ENCODE data around the gene ZNF417. TPM values are rescaled to one million over a fixed set of nuclear protein-coding genes. Genes with fewer than 3 reads are reported as not detected.

Gene ZNF417
- total and polyA plus RNA-seq, 2 of the 13 experiments (the other 11 are each of a cell fraction or from before 2014, with no cell fraction given): 2.9 to 13.7 TPM

DNA sequence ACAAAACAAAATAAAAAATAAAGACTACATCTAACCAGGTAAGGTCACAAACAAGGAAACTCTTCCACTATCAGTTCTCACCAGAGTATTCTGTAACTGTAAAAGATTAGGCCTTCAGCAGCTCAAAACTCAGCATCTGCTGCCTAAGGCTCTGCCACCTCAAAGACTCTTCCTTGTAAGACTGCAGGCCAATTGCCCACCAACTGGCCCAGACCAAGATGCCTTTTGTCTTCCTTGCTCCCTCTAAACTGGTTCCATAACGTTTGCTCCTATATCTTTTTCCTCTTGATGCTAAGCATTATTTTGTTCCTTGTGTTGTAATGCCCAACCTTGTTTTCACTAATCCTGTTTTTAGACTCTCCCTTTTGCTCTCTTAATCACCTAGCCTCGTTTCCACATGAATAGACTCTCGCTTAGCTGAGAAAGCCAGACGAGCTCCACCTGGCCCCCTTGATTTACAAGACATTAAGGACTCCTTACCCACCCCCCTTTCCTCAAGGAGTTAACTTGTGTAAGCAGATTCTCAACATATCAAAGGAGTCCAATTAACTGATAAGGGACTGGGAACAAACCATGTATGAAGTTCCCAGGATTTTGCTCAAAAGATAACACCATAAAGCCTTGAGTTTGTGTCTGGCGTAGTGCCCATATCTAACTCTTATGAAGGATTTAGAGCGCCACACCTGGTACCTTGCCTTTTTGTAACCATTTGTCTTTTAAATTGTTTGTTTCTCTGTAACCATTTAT, 29.0 kb downstream of the ZNF417 start:
- ChIA-PET POLR2A (no interaction called here), CTCF (ENCODE audit: low intra/inter-chr PET ratio, low total read pairs) (no interaction called here)
- in situ Hi-C loops (cut with HindIII; ENCODE audit: extremely low pct_ligation_motif_present, low pct_unique_long_range_greater_than_20kb) (no loop called here), intact Hi-C loops (cut with micrococcal nuclease; ENCODE audit: unreplicated experiment) (no loop called here)
- ATAC-seq (no peak), DNase-seq (ENCODE audit: low spot score) (no peak), FAIRE-seq (no peak)
- Histone ChIP-seq H3K79me2 (ENCODE audit: insufficient read depth, low read length) (no peaks in the 10 kb centered on the region), H3K9me3 (ENCODE audit: low read length) (no peaks in the 10 kb centered on the region), H3K36me3 (replicated peaks in 1 of 2; ENCODE audit: control insufficient read depth in 1 of 2, insufficient read depth in 2 of 2, low read length in 2 of 2) (no peaks in the 10 kb centered on the region), H3K4me3 (replicated peaks in 1 of 3; ENCODE audit: insufficient read depth in 1 of 3, low read depth in 2 of 3, low read length in 3 of 3) (no peak overlapping the region), H3K27ac (ENCODE audit: extremely low read length, insufficient read depth, low read length) (no peak overlapping the region), H4K20me1 (ENCODE audit: insufficient read depth, low read length) (no peaks in the 10 kb centered on the region), H2AFZ (ENCODE audit: low read length) (no peak overlapping the region), H3K4me1 (ENCODE audit: insufficient read depth, low read length) (no peaks in the 10 kb centered on the region), H3K27me3 (ENCODE audit: control insufficient read depth in 1 of 2, insufficient read depth in 2 of 2, low read length in 2 of 2) (no peaks in the 10 kb centered on the region), H3K4me2 (ENCODE audit: low read depth, low read length) (no peak overlapping the region), H3K9ac (ENCODE audit: insufficient read depth, low read depth, low read length) (no peak overlapping the region)
- no TSS peak for BruUV-seq (replicated peaks)
- WGBS (ENCODE audit: low lambda C conversion rate): 76% methylated on average over 6 of the region's 6 CpGs
- TF ChIP-seq MAFG (CRISPR knock-in tag; IDR thresholded peaks at IDR 0.05): no peak
- TF ChIP-seq JARID2 (CRISPR knock-in tag; IDR thresholded peaks at IDR 0.05; ENCODE audit: insufficient replicate concordance): no peak
- TF ChIP-seq, protein P1, sequence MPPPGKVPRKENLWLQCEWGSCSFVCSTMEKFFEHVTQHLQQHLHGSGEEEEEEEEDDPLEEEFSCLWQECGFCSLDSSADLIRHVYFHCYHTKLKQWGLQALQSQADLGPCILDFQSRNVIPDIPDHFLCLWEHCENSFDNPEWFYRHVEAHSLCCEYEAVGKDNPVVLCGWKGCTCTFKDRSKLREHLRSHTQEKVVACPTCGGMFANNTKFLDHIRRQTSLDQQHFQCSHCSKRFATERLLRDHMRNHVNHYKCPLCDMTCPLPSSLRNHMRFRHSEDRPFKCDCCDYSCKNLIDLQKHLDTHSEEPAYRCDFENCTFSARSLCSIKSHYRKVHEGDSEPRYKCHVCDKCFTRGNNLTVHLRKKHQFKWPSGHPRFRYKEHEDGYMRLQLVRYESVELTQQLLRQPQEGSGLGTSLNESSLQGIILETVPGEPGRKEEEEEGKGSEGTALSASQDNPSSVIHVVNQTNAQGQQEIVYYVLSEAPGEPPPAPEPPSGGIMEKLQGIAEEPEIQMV (CRISPR knock-in tag; IDR thresholded peaks at IDR 0.05; ENCODE audit: low read depth): no peak
- TF ChIP-seq ZNF33B (CRISPR knock-in tag; IDR thresholded peaks at IDR 0.05): no peak
- TF ChIP-seq, protein P2, sequence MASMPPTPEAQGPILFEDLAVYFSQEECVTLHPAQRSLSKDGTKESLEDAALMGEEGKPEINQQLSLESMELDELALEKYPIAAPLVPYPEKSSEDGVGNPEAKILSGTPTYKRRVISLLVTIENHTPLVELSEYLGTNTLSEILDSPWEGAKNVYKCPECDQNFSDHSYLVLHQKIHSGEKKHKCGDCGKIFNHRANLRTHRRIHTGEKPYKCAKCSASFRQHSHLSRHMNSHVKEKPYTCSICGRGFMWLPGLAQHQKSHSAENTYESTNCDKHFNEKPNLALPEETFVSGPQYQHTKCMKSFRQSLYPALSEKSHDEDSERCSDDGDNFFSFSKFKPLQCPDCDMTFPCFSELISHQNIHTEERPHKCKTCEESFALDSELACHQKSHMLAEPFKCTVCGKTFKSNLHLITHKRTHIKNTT (CRISPR knock-in tag; IDR thresholded peaks at IDR 0.05): no peak
- no peak for TF ChIP-seq CBX5 (CRISPR knock-in tag; IDR thresholded peaks at IDR 0.05; ENCODE audit: borderline replicate concordance)
- TF ChIP-seq ZC3H13 (CRISPR knock-in tag; IDR thresholded peaks at IDR 0.05): no peak
- no peak for TF ChIP-seq ZFP62 (CRISPR knock-in tag; IDR thresholded peaks at IDR 0.05)
- TF ChIP-seq, protein P3, sequence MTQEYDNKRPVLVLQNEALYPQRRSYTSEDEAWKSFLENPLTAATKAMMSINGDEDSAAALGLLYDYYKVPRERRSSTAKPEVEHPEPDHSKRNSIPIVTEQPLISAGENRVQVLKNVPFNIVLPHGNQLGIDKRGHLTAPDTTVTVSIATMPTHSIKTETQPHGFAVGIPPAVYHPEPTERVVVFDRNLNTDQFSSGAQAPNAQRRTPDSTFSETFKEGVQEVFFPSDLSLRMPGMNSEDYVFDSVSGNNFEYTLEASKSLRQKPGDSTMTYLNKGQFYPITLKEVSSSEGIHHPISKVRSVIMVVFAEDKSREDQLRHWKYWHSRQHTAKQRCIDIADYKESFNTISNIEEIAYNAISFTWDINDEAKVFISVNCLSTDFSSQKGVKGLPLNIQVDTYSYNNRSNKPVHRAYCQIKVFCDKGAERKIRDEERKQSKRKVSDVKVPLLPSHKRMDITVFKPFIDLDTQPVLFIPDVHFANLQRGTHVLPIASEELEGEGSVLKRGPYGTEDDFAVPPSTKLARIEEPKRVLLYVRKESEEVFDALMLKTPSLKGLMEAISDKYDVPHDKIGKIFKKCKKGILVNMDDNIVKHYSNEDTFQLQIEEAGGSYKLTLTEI (CRISPR knock-in tag; conservative IDR thresholded peaks at IDR 0.05): no peak
- TF ChIP-seq, protein P4, sequence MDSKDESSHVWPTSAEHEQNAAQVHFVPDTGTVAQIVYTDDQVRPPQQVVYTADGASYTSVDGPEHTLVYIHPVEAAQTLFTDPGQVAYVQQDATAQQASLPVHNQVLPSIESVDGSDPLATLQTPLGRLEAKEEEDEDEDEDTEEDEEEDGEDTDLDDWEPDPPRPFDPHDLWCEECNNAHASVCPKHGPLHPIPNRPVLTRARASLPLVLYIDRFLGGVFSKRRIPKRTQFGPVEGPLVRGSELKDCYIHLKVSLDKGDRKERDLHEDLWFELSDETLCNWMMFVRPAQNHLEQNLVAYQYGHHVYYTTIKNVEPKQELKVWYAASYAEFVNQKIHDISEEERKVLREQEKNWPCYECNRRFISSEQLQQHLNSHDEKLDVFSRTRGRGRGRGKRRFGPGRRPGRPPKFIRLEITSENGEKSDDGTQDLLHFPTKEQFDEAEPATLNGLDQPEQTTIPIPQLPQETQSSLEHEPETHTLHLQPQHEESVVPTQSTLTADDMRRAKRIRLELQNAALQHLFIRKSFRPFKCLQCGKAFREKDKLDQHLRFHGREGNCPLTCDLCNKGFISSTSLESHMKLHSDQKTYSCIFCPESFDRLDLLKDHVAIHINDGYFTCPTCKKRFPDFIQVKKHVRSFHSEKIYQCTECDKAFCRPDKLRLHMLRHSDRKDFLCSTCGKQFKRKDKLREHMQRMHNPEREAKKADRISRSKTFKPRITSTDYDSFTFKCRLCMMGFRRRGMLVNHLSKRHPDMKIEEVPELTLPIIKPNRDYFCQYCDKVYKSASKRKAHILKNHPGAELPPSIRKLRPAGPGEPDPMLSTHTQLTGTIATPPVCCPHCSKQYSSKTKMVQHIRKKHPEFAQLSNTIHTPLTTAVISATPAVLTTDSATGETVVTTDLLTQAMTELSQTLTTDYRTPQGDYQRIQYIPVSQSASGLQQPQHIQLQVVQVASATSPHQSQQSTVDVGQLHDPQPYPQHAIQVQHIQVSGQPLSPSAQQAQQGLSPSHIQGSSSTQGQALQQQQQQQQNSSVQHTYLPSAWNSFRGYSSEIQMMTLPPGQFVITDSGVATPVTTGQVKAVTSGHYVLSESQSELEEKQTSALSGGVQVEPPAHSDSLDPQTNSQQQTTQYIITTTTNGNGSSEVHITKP (CRISPR knock-in tag; IDR thresholded peaks at IDR 0.05; ENCODE audit: low read depth): no peak
- TF ChIP-seq MBD4 (IDR thresholded peaks at IDR 0.05; ENCODE audit: borderline replicate concordance, low read length): no peak
- no peak for TF ChIP-seq HOXA7 (CRISPR knock-in tag; IDR thresholded peaks at IDR 0.05)
- no peak for TF ChIP-seq ZNF235 (CRISPR knock-in tag; IDR thresholded peaks at IDR 0.05; ENCODE audit: borderline replicate concordance)
- TF ChIP-seq ZNF747 (CRISPR knock-in tag; IDR thresholded peaks at IDR 0.05; ENCODE audit: borderline replicate concordance): no peak
- TF ChIP-seq TMF1 (CRISPR knock-in tag; IDR thresholded peaks at IDR 0.05; ENCODE audit: low read depth): no peak
- TF ChIP-seq RFX1 (IDR thresholded peaks at IDR 0.05): no peak
- TF ChIP-seq ZNF724P (CRISPR knock-in tag; IDR thresholded peaks at IDR 0.05; ENCODE audit: borderline replicate concordance): no peak

Measured in HepG2 (cell line).